Activated CD4-positive, alpha-beta T cell treated with anti-CD3 and anti-CD28 coated beads for 24 hours (primary cell): ENCODE measurements around the gene ZNF778.

Experiments used
- DNase-seq, 2 donors: peaks; one replicate each; pipeline ENCODE4 v3.0.0-alpha.2; 2020; ENCODE audit warnings: low read depth in 2 of 2

Gene ZNF778

DNA sequence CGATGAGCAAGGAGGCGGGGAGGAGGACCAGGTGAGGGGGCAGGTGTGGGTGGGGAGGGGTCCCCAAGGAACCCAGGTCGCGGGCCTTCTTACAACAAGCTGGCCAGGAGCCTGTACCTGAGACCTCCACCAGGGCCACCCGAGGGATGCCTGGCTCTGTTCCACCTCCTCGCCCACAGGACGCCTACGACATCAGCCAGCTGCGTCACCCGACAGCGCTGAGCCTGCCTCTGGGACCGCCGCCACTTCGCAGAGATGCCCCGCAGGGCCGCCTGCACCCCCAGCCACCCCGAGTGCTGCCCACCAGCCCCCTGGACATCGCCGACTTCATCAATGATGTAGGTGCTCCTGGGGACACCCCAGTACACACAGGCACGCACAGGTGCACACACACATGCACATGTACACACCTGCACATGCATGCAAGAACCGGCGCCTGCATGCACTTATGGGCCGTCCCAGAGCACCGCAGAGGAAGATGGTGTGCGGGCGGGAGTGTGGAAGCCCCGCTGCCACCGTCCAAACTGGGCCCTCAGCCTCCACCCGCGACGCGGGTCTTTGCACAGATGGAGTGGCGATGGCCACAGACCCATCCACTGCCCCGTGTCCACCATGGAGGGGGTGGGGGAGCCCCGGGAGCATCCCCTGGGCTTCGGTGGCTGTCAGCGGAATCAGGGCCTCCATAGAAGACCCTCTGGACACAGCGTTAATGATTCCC, 23.8 kb upstream of the ZNF778 start:
- DNase-seq = no peak

DNA sequence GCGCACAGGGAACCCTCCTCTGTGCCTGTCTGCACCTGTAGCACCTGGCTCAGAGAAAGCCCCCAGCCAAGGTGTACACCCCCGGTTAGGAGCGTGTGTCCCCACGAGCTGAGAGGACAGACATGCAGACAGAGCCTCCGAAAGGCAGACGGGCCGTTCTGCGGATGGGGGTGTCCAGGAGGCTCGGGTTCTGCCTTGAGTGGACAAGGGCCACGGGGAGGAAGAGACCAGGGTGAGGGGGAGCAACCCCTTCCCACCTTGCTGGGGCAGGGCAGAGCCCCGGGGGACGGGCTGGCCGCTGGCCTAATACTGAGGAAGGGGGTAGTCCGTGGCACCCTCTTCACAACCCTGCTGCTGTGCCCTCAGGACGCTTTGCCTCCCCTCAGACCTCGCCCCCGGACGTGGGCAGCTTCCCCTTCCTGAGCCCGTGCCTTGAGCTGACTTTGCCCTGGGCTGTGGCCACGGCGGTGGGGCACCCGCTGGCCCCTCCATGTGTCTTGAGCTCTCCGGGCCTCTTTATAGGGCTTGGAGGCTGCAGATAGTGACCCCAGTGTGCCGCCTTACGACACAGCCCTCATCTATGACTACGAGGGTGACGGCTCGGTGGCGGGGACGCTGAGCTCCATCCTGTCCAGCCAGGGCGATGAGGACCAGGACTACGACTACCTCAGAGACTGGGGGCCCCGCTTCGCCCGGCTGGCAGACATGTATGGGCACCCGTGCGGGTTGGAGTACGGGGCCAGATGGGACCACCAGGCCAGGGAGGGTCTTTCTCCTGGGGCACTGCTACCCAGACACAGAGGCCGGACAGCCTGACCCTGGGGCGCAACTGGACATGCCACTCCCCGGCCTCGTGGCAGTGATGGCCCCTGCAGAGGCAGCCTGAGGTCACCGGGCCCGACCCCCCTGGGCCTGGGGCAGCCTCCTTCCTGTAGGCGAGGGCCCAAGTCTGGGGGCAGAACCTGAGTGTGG, 22.9 kb upstream of the ZNF778 start:
- no peak for DNase-seq

DNA sequence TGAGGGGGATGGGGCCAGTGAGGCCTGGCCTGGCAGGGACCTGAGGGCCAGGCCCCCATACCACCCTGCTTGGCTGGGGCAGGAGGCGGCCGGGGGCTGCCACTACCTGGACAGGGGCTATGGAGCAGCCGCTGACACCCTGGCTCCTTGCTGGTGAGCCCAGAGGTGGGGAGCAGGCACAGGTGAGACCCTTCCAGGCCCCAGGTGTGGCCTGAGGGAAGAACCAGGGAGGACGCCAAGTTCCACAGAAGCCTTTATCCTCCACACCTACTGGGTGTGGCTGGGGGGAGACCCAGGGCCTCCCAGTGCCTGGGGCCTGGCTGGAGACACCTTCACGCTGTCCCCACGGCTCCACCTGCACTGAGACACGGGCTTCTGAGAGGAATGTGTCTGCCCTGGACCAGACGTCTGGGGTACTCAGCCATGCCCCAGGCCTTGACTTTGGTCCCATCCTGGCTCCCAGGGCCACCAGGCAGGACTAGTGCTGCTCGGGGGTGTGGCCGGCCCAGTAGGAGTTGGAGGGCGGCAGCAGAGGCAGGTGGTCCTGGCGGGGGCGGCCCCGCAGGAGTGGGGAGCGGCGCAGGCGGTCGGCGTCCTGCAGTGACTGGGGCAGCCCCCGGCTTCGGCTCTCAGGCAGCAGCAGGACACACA, 21.9 kb upstream of the ZNF778 start:
- no peak for DNase-seq

DNA sequence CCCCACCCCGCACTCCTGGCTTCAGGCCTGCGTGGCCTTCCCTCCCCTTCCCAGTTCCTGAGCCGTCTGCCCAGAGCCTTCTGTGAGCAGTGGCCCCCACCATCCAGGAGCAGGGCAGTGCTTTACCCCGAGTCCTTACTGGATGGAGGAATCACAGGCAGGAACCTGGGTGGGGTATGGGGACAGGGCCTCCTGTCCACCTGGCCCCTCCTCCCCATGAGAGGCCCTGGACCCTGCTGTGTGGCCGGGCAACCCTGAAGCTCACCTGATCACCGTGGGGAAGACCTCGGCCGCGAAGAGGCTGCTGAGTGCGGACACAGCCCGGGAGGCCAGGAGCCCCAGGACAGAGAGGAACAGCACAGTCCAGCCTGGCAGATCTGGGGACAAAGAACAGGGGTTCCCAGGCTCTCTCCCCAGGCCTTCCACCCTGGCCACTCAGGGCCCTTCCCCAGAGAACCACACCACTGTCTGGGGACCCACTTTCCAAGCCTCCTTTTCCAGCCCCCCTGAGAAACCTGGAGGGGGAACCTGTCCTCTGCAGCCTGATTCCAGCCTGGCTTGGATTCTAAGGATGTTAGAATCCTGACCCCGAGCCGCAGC, 20.4 kb upstream of the ZNF778 start:
- no peak for DNase-seq

DNA sequence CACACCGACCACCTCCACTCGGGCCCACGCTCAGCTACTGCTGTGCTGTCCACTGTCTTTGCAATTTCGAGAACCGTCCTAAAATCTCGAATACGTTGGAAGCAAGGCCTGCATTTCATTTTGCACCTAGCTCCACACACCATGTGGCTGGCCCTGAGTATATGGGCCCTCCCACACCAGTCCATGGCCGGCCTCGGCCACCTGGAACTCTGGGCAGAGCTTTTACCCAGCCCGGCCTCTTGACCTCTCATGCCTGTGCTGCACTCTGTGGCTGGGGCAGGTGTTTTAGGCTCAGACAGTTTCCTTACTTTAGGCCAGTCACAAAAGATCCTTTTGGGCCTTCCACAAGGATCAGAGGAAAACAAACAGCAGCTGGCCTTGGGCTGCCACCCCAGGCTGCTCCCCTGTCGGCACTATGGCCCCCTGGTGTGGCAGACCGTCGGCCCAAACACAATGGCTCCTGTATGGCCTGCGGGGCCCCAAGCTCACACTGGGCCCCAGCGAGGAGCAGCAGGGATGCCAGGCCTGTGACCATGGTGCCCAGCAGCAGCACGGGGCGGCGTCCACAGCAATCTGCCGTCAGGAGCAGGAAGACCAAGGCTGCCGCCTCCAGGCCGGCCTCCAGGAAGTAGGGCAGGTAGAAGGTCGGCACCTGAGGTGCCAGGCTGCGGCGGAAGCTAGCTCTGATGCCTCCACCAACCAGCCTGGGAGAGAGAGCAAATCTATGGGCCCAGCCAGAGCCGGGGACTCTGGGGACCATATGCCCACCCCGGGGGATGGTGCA, 19.7 kb upstream of the ZNF778 start:
- no peak for DNase-seq

DNA sequence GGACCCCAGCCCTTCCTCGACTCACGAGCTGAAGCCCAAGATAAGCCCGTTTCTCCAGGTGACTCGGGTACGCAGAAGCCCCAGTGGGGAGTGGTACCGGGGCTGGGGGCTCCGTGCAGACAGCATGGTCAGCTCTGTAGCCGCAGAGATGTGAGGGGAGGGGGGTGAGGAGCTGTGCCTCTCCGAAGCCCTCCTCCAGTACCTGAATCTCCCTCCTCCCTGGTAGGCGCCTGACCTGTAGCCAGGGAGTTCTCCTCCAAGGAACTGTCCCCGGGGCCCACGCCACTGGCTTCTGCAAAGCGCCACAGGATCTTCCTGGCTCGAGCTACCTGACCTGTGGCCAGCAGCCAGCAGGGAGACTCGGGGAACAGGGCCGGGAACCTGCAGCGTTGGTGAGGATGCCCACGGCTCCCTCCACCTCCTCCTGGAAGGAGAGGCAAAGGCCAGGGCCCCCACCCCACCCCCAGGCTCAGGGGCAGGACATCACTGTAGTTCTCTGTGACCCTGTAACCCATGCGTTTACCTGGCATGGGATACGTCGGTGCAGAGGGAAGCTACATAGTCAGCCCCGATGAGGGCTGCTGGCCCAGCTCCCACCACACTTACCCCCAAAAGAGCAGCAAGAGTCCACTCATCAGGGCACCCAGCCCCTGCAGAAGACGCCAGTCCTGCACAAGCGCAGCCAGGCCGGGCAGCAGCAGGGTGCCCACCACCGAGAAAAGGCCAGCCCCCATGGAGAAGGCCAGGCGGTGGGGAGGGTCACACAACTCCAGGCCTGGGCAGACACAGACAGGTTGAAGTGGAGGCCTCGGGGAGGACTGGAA, 18.9 kb upstream of the ZNF778 start:
- DNase-seq = no peak

DNA sequence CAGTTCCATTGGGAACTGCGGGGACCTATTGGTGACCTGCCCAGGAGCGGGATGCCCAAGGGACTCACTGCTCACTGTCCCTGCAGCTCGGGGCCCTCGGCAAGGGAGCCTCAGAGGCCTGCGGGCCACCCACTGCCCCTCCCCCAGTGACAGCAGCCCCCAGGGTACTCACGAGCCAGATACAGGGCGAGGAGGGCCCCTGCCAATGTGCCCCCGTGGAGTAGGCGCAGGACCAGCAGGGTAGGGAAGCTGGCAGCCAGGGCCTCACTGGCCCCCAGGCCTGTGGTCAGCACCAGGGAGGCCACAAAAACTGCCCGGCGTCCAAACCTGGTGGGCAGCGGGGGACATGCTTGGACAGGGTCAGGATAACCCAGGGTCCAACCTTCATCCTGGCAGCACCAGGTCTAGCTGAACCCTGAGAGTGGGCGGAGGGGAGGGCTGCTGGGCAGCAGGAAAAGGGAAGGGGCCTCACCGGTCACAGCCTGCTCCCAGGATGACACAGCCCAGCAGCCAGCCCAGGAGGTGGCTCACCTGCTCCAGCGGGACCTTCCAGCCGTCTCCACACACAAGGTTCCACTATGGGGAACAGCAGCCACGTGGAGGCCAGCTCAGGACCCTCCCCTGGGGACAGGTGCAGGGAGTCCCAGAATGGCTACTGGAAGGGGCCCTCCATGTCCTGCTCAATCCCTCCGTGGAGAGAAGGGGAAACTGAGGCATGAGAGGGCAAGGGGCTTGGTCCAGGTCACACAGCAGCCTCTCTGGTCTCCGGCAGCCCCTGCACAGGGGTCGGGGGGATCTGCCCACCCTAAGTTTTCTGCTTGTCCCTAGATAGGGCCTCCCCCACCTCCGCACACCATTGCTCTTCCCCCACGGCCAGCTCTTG, 18.0 kb upstream of the ZNF778 start:
- DNase-seq = no peak

DNA sequence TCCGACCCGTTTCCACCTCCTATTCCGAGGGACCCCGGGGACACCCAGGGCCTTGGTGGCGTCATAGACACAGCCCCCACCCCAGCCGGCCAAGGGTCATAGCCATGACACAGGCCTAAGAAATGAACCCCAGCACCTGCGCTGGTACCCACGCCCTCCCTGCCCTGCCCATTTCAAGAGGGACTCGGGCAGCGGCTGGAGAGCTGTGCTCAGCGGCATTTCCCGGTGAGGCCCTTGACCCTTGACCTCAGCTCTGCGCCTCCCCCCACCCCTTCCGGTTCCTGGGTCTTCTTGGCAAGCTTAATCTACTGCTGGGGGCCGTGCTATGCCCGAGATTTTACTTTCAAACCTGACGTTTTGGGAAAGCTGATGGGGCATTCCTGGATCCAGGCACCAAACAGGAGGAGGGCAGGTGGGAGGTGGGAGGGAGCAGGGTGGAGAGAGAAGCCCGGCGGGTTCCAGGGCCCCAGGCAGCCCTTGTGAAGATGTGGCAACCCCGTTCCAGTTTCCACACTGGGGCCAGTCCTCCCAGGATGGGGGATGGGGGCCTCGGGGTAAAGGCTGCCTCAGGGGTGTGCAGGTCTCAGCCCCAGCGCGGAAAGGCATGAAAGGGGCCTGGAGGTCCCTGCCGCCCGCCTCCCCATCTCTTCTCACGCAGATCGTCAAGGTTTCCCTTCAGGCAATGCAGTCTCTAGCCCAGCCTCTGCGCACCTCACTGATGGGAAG, 17.2 kb upstream of the ZNF778 start, which contains the start of gene SLC22A31:
SLC22A31 (minus strand) TSS at position 414 of the 726 bp plus-strand sequence; CDS start at position 378, 36 bp downstream.
- no peak for DNase-seq

DNA sequence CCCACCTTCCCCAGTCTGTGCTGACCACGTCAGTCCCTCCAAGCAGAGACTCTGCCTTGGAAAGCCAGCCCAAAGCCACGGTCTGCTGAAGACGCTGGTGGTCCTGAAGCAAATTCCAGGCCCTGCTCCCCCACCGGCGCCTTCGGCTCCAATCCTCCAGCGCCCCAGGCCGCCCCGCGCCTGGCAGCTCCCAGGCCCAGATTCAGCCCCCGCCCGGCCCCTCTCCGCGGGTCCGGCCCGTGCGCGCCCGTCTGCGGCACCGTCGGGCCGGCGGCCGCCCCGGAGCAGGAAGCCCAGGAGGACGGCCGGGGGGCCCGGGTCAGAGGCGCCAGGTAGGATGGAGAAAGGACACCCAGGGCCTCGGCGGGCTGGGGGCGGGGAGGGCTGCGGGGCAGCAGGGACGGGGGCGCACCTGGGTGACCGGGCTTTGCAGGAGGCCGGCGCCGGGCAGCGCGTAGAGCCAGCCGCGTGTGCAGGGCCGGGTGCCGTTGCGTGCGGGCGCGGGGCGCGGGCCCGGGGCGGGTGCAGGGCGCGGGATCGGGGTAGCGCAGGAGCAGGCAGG, 16.6 kb upstream of the ZNF778 start:
- no peak for DNase-seq

DNA sequence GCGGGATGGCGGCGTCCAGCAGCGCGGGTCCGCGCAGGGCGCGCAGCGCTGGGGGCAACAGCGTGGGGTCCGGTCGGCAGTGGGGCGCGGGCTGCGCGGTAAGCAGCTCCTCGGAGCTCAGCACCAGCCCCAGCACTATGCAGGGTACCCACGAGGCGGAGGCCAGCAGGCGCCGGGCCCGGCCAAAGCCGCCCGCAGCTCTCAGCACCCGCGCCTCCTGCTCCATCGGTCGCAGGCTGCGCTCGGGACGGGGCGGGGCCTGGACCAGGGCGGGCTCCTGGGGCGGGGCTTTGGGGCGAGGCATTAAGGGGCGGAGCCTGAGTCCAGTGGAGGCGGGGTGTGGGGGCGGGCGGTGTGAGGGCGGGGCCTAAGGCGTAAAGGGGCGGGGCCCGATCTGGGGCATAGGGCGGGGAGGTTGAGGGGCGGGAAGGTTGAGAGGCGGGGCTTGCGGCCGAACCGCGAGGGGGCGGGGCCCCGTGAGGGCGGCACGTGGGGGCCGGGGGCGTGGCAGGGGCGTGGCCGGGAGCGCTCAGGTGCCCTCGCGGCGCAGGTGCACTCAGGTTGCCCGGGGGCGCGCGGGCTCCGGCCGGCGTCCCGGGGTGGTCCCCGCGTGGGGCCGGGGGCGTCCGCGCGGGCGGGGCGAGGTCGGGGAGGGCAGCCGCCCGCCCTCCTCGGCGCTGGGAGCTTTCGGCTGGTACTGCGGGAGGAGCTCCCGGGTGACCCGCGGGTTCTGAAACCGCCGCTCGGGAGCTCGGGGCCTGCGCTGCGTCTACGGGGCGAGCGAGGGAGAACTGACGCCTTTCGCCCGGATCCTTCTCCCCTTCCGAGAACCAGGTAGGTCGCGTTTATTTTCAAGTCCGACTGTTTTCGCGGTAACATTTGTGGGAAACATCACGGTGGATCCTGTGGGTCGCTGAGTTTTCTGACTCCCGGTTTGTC, 15.8 kb upstream of the ZNF778 start:
- DNase-seq = peak; percentile 75 to 80

DNA sequence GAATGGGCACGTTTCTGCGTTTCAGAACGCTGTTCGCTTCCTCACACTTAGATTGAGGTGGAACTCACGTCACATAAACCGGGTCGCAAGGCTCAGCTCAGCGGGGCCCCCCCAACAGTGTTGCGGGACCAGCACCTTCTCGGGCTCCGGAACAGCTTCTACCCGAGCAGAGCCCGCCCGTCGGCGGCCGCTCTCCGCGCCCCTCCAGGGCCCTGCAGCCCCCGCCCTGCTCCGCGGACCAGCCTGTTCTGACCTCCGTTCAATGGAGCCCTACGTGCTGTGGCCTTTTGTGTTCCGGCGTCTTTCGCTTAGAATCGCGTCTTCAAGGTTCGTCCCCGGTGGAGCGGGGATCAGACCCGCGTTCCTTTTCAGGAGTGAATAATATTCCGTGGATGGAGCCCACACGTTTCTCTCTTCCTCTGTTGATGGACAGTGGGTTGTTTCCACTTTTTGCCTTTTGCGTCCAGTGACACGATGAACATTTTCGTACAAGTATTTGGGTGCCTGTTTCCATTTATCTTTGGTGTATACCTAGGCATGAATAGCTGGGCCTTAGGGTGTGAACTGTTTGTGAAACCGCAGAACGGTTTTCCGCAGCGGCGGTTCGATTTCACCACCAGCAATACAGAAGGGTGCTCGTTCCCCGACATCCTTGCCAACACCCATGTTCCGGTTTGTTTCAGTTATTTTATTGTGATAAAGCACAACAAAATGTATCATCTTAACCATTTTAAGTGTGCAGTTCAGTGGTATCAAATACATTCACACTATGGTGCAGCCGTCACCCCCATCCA, 14.9 kb upstream of the ZNF778 start:
- DNase-seq = no peak

DNA sequence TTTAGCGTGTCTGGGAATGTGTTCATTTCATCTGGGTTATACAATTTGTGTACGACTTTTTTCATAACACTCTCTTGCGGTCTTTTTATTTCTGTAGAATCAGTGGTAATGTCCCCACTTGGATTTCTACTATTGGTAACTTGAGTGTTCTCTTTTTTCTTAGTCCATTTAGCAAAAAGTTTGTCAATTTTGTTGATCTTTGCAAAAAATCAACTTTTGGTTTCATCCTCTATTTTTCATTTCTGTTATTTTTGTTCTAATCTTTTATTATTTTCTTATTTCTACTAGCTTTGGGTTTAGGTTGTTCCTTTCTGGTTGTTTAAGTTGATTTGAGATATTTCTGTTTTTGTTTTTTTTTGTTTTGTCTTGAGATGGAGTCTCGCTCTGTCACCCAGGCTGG, 9.5 kb upstream of the ZNF778 start:
- DNase-seq = no peak

DNA sequence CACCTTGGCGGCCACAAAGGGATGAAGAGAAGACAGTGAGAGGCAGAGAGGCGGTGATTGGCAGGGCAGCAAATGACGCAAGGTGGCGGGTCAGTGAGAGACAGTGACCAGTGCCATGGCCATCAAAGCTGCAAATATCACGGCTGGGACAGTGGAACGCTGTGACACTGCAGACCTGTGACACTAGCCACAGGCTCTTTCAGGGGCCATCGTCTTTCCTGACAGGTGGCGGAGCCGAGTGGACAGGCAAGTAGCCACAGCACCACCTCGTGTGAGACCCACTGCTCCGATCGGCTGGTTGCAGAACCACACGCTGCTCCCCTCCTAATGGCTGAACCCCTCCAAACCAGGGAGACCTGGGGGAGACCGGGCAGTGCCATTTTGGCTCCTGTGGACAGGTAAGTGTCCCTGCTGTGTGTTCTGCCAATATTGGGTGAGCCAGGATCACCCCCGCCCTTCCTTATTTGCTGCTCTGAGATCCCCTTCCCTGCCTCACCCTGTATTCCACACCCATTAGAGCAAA, 7.9 kb upstream of the ZNF778 start:
- no peak for DNase-seq

DNA sequence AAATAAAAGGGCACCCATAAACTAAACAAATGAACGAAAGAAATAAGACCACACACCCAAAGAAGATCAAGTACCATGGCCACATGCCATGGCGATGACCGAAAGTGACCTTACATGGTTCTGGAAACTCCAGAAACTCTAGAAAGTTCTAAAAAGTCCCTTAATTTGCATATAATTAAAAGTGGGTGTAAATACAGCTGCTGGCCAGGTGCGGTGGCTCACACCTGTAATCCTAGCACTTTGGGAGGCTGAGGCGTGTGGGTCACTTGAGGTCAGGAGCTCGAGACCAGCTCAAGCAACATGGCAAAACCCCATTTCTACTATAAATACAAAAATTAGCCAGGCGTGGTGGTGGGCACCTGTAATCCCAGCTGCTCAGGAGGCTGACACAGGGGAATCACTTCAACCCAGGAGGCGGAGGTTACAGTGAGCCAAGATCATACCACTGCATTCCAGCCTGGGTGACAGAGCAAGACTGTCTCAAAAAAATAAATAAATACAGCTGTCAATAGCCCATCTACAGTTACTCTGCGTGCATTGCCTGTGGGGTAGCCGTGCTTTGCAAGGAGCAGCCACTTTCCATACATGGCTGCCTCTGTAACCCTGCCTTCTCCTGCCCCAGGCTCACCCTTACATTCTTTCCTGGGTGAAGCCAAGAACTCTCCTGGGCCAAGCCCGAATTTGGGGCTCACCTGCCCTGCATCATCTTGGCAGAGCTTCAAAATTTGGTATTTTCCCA, 7.2 kb upstream of the ZNF778 start:
- DNase-seq = no peak

DNA sequence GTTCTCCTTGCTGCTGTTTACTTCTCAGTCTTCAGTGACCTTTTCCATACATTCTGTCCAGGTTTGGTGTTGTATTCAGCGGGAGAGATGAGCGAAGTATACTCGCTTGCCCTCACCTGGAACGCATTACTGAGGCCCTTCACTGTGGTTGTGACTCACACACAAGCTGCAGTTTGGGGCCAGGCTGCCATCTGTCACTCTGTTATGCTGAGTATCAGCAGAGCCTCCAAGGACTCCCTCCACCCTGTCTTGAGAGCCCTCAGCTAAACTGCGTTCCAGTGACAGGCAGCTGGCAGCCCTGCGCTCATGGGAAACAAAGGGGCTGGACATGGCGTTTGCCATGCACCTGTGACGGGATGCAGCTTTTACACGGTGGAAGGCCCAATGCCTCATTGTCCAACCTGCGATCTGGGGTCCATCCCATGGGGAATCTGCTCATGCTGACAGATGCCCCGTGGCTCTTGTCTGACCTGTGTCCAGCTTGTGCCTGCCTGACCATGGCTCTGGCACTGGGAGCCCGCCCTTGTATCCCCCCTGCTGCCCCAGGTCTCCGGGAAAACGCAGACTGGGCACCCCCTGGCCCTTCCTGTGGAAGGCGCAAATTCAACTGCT, 6.5 kb upstream of the ZNF778 start:
- no peak for DNase-seq
